ENCODE measurements around the gene SLC39A11.
A peak's percentile ranks its signal among the peaks of the same experiment; 100 is the strongest.

SLC39A11 gene

GRCh38 chr17:72693151-72693878, 399.2 kb downstream of the SLC39A11 start:
- no peak for DNase-seq (ENCODE audit: low read depth, low spot score)

- no peak for DNase-seq (ENCODE audit: low read depth, low spot score)
Measured at GRCh38 chr17:72692676-72693075, 399.8 kb downstream of the SLC39A11 start.

GRCh38 chr17:72691586-72691985, 400.9 kb downstream of the SLC39A11 start:
- DNase-seq (ENCODE audit: low read depth, low spot score), result peak; percentile 31

GRCh38 chr17:72691017-72691416, 401.5 kb downstream of the SLC39A11 start:
- DNase-seq (ENCODE audit: low read depth, low spot score), result no peak

GRCh38 chr17:72687886-72688285, 404.6 kb downstream of the SLC39A11 start:
- no peak for DNase-seq (ENCODE audit: low read depth, low spot score)

- no peak for DNase-seq (ENCODE audit: low read depth, low spot score)
Measured at GRCh38 chr17:72684405-72685020, 408.0 kb downstream of the SLC39A11 start.

- DNase-seq (ENCODE audit: low read depth, low spot score), result peak; percentile 85
Measured at GRCh38 chr17:72683506-72684404, 408.7 kb downstream of the SLC39A11 start.

GRCh38 chr17:72682605-72683004, 409.9 kb downstream of the SLC39A11 start:
- DNase-seq (ENCODE audit: low read depth, low spot score), result no peak

- DNase-seq (ENCODE audit: low read depth, low spot score), result no peak
Measured at GRCh38 chr17:72681844-72682243, 410.6 kb downstream of the SLC39A11 start.

- DNase-seq (ENCODE audit: low read depth, low spot score), result peak; percentile 89
Measured at GRCh38 chr17:72677714-72678390, 414.6 kb downstream of the SLC39A11 start.

- DNase-seq (ENCODE audit: low read depth, low spot score), result peak; percentile 28
Measured at GRCh38 chr17:72677108-72677507, 415.4 kb downstream of the SLC39A11 start.

GRCh38 chr17:72672729-72673128, 419.8 kb downstream of the SLC39A11 start:
- DNase-seq (ENCODE audit: low read depth, low spot score), result no peak

GRCh38 chr17:72671016-72671415, 421.5 kb downstream of the SLC39A11 start:
- DNase-seq (ENCODE audit: low read depth, low spot score), result no peak

GRCh38 chr17:72667096-72668063, 425.1 kb downstream of the SLC39A11 start:
- DNase-seq (ENCODE audit: low read depth, low spot score), result no peak

GRCh38 chr17:72665852-72666851, 426.3 kb downstream of the SLC39A11 start:
- peak; percentile 70 for DNase-seq (ENCODE audit: low read depth, low spot score)

- no peak for DNase-seq (ENCODE audit: low read depth, low spot score)
Measured at GRCh38 chr17:72662827-72663190, 429.7 kb downstream of the SLC39A11 start.

GRCh38 chr17:72661945-72662826, 430.3 kb downstream of the SLC39A11 start:
- no peak for DNase-seq (ENCODE audit: low read depth, low spot score)

Data from astrocyte of the hippocampus (primary cell).